Esophagus muscularis mucosa (tissue), 3 donors: Measurements from ENCODE around the gene MAPK9.

Experiments
- POLR2A ChIP-seq: fragments of 450-650 bp; IDR thresholded peaks from one replicate; pipeline ENCODE4 v1.6.1; 2017; ENCODE audit warnings: antibody characterized with exemption, moderate library complexity, mild to moderate bottlenecking, low read depth
- TF ChIP-seq, protein P1 (sequence below), 3 experiments: fragments of 200-600 bp in 2 of 3; fragments of 450-650 bp in 1 of 3; sonication (generic) in 2 of 3; IDR thresholded peaks; one replicate each; pipeline ENCODE4 v1.5.1; 2017 to 2019; ENCODE audit warnings: antibody characterized with exemption in 3 of 3, mild to moderate bottlenecking in 2 of 3, moderate library complexity in 1 of 3

DNA sequence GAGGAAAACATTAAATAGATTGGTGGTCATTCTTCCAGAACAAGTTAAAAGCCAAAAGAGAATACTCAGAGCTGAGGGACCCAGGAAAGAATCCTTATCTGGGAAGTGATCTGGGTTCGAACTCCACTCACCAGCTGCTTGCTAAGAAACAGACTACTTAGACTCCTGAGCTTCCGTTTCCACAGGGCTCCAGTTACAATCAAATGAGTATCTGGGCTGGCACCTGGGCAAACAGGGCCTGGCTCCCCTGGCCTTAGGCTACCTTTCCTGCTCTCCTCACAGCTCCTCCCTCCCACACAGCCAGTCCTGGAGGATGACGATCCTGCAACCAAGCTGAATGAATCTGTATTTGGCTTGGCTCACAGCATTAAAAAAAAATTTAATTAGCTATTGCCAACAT is 2.5 kb downstream of the MAPK9 start:
- TF ChIP-seq, protein P1, sequence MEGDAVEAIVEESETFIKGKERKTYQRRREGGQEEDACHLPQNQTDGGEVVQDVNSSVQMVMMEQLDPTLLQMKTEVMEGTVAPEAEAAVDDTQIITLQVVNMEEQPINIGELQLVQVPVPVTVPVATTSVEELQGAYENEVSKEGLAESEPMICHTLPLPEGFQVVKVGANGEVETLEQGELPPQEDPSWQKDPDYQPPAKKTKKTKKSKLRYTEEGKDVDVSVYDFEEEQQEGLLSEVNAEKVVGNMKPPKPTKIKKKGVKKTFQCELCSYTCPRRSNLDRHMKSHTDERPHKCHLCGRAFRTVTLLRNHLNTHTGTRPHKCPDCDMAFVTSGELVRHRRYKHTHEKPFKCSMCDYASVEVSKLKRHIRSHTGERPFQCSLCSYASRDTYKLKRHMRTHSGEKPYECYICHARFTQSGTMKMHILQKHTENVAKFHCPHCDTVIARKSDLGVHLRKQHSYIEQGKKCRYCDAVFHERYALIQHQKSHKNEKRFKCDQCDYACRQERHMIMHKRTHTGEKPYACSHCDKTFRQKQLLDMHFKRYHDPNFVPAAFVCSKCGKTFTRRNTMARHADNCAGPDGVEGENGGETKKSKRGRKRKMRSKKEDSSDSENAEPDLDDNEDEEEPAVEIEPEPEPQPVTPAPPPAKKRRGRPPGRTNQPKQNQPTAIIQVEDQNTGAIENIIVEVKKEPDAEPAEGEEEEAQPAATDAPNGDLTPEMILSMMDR (IDR thresholded peaks at IDR 0.05) = no peak
- no peak for TF ChIP-seq POLR2A
